Measurements from ENCODE around the gene DTD1.

The DTD1 gene

DNA sequence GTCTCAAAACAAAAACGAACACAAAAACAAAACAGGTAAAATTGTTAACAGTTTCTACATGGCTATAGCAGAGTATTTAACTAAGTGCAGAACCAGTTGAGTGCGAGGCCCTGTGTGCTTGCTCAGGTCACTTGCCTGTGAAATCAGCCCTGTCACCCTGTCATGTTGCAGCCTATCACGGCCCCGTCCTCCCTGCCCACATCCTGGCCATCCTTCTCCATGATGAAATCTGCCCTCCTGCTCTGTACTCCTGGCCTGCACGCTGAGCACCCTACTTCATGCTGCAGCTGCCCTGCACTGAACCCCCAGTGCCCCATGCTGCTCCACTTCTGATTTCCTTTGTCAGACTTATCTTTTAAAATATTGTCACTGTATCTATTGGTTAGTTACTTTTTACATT lies 62.4 kb downstream of the DTD1 start:
- H3K4me3 ChIP-seq (replicated peaks; ENCODE audit: low read depth, low read length), result no peak overlapping the region
- no peak for DNase-seq (ENCODE audit: extremely low read depth, low read depth)
- TF ChIP-seq, protein P1, sequence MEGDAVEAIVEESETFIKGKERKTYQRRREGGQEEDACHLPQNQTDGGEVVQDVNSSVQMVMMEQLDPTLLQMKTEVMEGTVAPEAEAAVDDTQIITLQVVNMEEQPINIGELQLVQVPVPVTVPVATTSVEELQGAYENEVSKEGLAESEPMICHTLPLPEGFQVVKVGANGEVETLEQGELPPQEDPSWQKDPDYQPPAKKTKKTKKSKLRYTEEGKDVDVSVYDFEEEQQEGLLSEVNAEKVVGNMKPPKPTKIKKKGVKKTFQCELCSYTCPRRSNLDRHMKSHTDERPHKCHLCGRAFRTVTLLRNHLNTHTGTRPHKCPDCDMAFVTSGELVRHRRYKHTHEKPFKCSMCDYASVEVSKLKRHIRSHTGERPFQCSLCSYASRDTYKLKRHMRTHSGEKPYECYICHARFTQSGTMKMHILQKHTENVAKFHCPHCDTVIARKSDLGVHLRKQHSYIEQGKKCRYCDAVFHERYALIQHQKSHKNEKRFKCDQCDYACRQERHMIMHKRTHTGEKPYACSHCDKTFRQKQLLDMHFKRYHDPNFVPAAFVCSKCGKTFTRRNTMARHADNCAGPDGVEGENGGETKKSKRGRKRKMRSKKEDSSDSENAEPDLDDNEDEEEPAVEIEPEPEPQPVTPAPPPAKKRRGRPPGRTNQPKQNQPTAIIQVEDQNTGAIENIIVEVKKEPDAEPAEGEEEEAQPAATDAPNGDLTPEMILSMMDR (IDR thresholded peaks at IDR 0.05; ENCODE audit: low read depth, low read length, missing control alignments), result no peak

DNA sequence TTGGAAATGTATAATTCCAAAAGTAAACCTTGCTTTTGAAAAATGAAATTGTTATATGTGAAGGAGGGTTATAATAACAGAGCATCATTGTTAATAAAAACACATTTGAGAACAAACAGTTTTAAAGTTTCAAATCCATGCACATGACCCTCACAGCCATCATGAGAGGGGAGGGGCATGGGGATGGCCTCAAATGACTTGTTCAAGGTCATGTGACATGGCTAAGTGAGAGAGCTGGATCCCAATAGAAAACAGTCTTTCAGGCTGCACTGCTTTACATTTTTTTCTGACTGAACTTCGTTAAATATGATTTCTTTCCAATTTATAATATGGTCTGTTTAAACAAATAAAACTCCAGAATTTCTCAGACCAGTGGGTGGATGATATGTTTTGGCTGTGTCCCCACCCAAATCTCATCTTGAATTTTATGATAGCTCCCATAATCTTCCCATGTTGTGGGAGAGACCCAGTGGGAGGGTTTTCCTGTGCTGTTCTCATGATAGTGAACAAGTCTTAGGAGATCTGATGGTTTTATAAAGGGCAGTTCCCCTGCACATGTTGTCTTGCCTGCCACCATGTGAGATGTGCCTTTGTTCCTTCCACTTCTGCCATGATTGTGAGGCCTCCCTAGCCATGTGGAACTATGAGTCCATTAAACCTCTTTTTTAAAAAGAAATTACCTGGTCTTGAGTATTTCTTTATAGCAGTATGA lies 66.0 kb downstream of the DTD1 start:
- H3K4me3 ChIP-seq (replicated peaks; ENCODE audit: low read depth, low read length), result no peak overlapping the region
- TF ChIP-seq, protein P1 (IDR thresholded peaks at IDR 0.05; ENCODE audit: low read depth, low read length, missing control alignments), result no peak
- DNase-seq (ENCODE audit: extremely low read depth, low read depth), result no peak

DNA sequence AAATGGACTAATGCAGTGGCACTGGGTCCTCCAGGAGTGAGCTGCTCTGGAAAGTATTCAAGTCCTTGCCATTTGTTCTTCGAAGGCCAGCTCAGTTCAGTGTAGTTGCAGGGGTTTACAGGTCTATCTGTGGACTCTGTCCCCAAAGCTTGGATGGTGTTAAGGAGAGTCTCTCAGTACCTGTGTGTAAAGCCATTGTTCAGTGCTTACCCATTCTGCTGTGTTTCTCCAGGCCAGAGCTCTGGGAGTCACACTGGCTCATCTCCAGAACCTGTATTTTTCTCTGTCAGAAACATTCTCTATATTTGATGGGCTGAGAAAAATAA lies 66.6 kb downstream of the DTD1 start:
- no peak for DNase-seq (ENCODE audit: extremely low read depth, low read depth)
- no peak overlapping the region for H3K4me3 ChIP-seq (replicated peaks; ENCODE audit: low read depth, low read length)
- TF ChIP-seq, protein P1 (IDR thresholded peaks at IDR 0.05; ENCODE audit: low read depth, low read length, missing control alignments), result no peak

DNA sequence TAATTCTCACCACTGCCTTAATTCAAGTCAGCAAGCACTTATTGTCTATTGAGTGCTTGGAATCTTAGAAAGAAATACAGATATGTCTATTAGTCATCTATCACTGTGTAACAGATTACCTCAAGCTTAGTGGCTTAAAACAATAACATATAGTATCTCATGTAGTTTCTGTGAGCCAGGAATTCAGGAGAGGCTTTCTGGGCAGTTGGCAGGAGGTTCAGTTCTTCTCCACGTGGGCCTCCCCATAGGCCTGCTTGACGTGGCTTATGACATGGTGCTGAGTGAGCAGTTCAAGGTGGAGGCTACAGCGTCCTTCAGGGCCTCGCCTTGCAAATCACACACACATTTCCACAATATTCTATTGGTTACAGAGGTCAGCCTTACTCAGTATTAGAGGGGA lies 69.7 kb downstream of the DTD1 start:
- no peak for DNase-seq (ENCODE audit: extremely low read depth, low read depth)
- no peak overlapping the region for H3K4me3 ChIP-seq (replicated peaks; ENCODE audit: low read depth, low read length)
- TF ChIP-seq, protein P1 (IDR thresholded peaks at IDR 0.05; ENCODE audit: low read depth, low read length, missing control alignments), result no peak

DNA sequence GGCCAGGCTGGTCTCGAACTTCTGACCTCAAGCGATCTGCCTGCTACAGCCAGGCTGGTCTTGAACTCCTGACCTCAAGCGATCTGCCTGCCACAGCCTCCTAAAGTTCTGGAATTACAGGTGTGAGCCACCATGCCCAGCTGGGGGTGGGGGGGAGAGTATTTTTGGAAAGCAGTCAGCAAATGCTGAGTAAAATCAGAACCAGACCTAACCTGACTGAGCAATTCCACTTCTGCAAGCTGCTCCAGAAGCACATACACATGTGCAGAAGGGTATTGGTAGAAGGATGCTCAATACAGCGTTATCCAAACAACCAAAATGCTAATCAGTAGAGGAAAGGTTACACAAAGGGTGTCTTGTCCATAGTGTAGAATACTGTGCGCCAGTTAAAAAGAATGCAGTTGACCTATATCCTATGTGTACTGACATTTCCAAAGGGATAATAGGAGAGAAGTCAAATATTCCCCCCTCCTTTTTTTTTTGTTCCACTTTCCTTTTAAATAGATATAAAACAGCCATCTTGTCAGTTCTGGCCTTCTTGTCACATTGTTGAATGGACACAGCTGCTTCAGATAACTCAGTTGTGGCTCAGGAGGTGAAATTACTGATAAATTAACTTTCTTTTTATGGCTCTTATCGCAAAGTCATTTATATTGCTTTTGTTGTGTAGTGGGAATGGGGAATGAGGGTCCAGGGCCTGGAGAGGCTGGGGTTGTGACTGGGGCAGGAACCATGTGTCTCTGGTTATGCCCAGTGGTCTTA lies 74.6 kb downstream of the DTD1 start:
- H3K4me3 ChIP-seq (replicated peaks; ENCODE audit: low read depth, low read length), result no peak overlapping the region
- DNase-seq (ENCODE audit: extremely low read depth, low read depth), result no peak
- TF ChIP-seq, protein P1 (IDR thresholded peaks at IDR 0.05; ENCODE audit: low read depth, low read length, missing control alignments), result no peak

DNA sequence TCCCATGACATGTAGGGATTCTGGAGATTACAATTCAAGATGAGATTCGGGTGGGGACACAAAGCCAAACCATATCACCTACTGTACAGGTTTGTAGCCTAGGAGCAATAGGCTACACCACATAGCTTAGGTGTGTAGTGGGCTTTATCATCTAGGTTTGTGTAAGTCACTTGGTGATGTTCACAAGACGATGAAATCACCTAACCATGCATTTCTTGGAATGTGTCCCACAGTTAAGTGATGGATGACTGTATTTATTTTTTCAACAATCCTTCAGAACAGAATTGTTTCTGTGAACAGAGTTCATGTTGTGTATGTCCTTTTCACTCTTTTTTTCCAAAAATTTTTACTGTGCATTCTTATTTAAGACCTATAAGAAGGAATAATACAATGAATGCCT lies 76.1 kb downstream of the DTD1 start:
- no peak for DNase-seq (ENCODE audit: extremely low read depth, low read depth)
- no peak overlapping the region for H3K4me3 ChIP-seq (replicated peaks; ENCODE audit: low read depth, low read length)
- TF ChIP-seq, protein P1 (IDR thresholded peaks at IDR 0.05; ENCODE audit: low read depth, low read length, missing control alignments), result no peak
